OCI-LY1 (cell line): ENCODE results near the gene CYBA.

Experiments used
- EZH2 ChIP-seq: fragments of 200-600 bp; sonication (generic), shearing (Covaris generic); IDR thresholded peaks from 2 replicates; pipeline ENCODE4 v1.8.0; 2017; ENCODE audit warnings: borderline replicate concordance, mixed run types, mild to moderate bottlenecking, antibody characterized with exemption, low read length, moderate library complexity, mixed read lengths
- TF ChIP-seq, protein P1 (sequence below): fragments of 200-600 bp; sonication (generic), shearing (Covaris generic); IDR thresholded peaks from 2 replicates; pipeline ENCODE4 v1.5.1; 2017; ENCODE audit warnings: mild to moderate bottlenecking, antibody characterized with exemption, low read length, moderate library complexity, mixed read lengths

DNA sequence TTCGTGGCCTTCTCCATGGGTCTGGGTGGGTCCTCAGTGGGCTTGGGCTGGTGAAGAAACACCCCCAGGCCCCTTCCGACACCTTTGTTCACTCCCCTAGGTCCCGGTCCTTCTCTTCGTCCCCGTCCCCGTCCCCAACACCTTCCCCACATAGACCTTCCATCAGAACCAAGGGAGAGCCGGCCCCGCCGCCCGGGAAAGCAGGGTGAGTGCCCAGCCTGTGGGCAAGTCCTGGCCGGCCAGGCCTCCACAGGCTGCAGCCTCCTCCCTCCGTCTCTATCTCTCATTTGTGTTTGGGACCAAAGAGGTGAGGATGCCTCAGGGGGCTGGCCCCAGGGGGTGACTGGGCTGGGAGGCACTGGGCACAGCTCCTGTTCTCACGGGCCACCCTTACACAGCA is 27.0 kb downstream of the CYBA start:
- TF ChIP-seq, protein P1, sequence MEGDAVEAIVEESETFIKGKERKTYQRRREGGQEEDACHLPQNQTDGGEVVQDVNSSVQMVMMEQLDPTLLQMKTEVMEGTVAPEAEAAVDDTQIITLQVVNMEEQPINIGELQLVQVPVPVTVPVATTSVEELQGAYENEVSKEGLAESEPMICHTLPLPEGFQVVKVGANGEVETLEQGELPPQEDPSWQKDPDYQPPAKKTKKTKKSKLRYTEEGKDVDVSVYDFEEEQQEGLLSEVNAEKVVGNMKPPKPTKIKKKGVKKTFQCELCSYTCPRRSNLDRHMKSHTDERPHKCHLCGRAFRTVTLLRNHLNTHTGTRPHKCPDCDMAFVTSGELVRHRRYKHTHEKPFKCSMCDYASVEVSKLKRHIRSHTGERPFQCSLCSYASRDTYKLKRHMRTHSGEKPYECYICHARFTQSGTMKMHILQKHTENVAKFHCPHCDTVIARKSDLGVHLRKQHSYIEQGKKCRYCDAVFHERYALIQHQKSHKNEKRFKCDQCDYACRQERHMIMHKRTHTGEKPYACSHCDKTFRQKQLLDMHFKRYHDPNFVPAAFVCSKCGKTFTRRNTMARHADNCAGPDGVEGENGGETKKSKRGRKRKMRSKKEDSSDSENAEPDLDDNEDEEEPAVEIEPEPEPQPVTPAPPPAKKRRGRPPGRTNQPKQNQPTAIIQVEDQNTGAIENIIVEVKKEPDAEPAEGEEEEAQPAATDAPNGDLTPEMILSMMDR, result no peak
- TF ChIP-seq EZH2, result no peak
